Keratinocyte (primary cell): Measurements from ENCODE around the gene WDR11.

ENCODE experiments used
- CTCF ChIP-seq, 3 experiments: IDR thresholded peaks in 1 of 3; conservative IDR thresholded peaks in 1 of 3; optimal IDR thresholded peaks in 1 of 3; 2 replicates in 2 of 3; 3 replicates in 1 of 3; pipeline versions ENCODE3 to v1.5.1; 2011; ENCODE audit warnings: low read length in 3 of 3, mild to moderate bottlenecking in 3 of 3, moderate library complexity in 2 of 3, control low read depth in 1 of 3, inconsistent platforms in 1 of 3; ENCODE audit not compliant: insufficient read depth in 2 of 3; ENCODE audit errors: extremely low read depth in 1 of 3
- EZH2 ChIP-seq: IDR thresholded peaks from one replicate; pipeline ENCODE4 v1.6.1; 2012; ENCODE audit warnings: inconsistent platforms, mild to moderate bottlenecking, low read length, moderate library complexity

- TF ChIP-seq EZH2 (no peak), CTCF (optimal IDR thresholded peaks at IDR 0.05 in 1 of 3, IDR thresholded peaks at IDR 0.05 in 1 of 3, conservative IDR thresholded peaks at IDR 0.05 in 1 of 3; ENCODE audit: extremely low read depth in 1 of 3, insufficient read depth in 2 of 3, low read length in 3 of 3) (no peak)
Observed at GRCh38 chr10:120943542-120943941, 92.4 kb downstream of the WDR11 start.
